Hindlimb muscle (tissue), 1 donor: ENCODE data around the gene RPL13. TPM values are rescaled to one million over a fixed set of nuclear protein-coding genes. Genes with fewer than 3 reads are reported as not detected.

ENCODE experiments used
- DNase-seq: peaks from one replicate; pipeline ENCODE4 v3.0.0-alpha.2; 2013
- polyA plus RNA-seq: library from polyadenylated mRNA; unstranded; fragments of 120-200 nt; gene quantifications from one replicate; pipeline ENCODE4 v1.2.1, GENCODE V29; 2013; ENCODE audit not compliant: insufficient read length

RPL13 gene
- polyA plus RNA-seq, 1 donor = 5,003 TPM

- no peak for DNase-seq
Observed at GRCh38 chr16:89599451-89599858, 39.0 kb downstream of the RPL13 start.

DNA sequence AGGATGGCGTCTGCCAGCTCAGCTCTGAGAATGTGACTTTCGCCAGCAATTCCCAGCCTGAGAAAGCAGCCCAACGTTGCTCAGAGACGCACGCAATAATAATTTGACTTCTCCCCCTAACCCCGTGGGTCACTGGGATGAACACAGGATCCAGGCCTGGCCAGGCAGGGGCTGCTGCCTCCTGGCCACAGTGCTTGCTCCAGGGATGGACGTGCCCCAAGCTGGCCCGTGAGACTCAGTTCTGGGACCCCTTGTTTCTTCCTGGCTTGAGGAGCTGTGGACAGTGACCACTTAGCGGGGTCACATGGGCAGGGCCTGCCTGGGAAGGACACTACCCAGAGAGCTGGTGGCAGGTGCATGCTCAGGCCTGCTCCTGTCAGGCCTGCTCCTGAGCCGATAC, 39.4 kb downstream of the RPL13 start:
- no peak for DNase-seq

GRCh38 chr16:89600427-89600826, 39.9 kb downstream of the RPL13 start:
- DNase-seq = no peak

DNA sequence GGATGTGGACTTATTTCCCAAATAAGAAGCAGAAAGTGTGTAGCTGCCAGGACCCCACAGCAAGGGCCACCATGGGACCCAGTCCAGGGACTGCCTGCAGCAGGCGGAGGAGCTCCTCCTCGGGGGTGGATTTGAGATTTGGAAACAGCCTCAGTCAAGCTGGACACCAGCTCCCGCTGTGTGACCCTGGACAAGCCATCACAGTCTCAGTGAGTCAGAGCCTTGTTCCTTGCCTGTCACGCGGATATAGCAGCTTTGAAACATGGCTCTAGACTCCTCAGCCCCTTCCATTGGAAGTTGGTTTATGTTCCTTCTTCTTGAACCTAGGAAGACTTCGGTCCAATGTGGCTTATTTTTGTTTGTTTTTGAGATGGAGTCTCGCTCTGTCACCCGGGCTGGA, 40.5 kb downstream of the RPL13 start:
- DNase-seq = no peak

DNA sequence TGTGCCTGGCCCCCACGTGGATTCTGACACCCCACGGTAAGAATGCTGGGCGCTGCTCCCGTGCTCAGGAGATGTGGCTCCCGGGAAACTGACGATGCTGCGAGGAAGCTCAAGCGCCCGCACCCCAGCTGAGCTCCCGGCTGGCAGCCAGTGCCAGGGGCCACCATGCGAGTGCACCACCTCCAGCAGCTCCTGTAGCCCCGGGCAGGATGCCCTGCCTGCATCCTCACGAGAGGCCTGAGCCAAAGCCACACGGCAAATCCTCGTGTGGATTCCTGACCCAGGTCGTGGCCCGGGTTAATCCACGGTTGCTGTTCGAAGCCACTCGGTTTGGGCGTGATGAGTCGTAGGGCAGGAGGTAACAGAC, 41.4 kb downstream of the RPL13 start:
- no peak for DNase-seq

DNA sequence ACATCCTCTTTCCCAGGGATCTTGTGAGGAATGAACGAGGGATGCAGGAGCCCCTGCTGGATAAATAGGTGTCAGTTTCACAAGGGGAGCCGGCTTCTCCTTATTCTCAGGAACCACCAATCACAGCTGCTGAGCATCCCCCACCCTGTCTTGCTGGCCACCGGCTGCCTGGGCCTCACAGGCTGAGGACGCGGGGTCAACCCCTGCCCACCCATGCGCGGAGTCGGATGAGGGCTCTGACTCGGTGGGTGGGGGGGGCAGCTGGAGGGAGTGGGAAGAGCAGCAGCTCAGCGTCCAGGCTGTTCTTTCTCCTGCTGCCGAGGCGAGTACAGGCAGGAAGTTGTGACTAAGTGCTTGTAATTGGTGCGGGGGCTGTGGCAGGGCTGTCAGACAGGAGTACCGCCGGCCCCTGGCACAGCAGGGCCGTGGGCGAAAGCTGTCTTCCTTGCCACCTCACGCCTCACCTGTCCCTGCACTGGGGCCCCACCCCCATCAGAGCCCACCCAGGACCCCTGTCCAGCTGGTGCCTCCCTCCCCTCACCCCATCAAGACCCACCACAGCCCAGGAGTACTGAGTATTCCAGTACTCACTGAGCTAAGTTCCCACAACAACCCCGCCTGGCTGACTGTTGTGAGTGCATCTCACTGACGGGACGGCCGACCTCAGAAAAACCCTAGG, 41.9 kb downstream of the RPL13 start:
- DNase-seq = no peak

DNA sequence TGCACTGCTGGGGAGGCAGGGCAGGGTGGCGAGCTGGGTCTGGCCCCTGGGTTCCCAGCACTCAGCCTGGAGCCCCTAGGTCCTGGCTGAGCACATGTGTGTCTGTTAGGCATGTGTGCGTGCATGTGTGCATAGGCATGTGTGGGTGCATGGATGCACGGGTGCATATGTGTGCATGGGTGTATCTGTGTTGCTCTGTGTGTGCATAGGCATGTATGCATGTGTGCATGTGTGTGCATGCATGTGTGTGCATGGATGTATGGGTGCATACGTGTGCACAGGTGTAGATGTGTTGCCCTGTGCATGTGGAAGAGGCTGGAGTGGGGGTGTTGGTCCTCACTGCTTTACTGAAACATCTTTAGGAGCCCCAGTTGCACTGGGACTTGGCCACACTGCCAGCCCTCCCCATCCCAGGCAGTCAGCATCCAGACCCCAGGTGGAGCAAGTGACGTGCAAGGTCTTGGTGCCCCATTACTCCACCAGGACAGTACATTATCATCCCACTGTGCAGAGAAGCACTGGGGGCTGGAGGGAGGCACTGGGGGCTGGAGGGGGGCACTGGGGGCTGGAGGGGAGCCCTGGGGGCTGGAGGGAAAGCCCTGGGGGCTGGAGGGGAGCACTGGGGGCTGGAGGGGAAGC, 42.6 kb downstream of the RPL13 start:
- no peak for DNase-seq

GRCh38 chr16:89604764-89605163, 44.3 kb downstream of the RPL13 start:
- DNase-seq = no peak

DNA sequence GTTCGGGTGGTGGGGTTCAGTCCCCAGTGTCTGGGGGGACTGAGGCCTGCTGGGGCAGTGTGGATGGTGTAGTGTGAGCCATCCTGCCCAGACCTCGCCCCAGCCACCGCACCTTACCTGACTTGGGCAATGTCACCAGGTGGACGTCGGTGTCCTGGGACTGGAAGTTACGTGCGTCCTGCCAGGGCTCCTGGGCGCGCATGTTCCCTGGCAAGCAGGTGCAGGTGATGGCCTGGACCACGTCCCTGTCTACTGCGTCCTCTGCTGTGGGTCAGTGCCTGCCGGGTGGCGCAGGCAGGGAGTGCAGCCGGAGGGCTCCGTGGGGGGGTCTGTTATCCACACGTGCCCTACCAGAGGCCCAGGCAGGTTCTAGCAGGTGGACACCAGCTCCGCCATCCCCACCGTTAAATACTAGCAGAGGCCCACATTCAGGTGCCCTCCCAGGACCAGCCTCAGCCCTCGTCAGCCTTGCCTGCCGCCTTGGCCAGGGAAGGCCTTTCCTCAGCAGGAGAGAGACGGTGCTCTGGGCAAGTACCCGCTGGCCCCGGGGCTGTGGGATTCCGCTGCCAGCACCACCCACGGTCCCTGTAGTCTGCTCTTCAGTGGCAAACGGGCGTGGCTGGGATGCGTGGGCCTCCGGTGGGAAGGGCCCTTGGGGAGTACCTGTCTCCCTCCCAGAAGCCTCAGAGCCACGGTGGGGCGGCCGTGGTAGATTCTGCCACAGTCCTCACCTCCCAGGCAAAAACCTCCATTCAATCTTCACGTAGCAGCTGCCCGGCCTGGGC, 44.9 kb downstream of the RPL13 start:
- DNase-seq = no peak

- DNase-seq = no peak
Observed at GRCh38 chr16:89606006-89606405, 45.5 kb downstream of the RPL13 start.

DNA sequence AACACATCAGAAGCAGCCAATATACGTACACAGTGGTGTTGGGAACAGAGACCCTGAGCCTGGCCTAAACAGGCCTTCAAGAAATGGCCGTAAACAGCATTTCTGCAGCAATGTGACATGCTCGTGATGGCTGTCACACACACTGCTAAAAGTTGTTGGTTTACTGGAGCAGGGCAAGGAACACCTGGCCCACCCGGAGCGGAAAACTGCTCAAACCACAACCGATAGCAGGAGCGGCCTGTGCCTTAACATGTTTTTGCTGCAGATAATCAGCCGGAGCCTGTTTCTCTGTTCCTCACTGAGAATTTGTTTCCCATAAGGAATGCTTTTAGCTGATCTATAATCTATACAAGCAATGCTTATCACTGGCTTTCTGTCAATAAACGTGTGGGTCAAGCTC, 47.0 kb downstream of the RPL13 start:
- no peak for DNase-seq

DNA sequence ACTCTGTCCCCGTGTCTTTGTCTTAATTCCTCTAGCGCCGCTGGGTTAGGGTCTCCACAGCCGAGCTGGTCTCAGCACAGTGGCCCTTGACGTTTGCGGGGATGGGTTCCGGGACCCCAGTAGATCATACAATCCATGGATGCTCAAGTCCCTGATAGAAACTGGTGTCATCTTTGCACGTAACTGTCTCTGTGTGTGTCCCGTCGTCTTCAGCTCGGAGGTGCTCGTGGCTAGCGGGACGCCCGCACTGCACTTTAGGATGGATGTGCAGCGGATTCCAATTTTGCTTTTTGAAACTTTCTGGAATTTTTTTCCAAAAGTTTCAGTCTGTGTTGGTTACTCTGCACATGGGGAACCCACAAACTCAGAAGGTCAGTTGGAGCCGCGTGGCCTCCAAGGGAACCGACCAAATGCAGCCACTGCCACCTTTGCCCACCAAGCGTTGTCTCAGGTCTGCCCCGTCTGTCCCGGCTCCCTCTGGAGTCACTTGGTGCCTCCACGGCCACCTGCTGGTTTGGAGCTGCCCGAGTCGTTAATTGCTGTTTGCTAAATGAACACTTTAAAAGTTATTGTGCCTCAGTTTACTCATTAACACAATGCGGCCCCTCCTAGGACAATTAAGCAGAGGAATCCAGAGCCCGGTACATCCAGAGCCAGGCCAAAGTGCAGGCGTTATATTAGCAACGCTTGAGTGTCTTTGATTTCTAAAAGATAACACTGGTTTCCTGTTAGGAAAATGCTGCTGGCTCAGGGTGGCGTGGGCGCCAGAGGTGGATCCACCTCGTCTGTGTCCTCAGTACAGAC, 47.7 kb downstream of the RPL13 start:
- no peak for DNase-seq

DNA sequence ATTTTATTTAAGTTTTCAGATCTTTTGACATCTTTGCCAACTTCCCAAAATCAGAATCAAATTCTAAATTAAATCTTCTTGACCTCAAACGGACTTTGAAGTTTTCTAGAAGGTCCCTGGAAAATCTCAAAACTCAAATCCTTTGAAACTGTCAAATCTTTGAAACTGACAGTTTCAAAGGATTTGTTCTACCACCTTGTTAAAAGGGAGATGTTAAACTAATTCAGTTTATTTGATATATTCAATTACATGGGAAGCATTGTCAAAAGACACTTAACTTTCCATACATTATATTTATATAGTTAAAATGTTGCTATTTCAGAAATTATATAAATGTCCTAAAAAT, 49.6 kb downstream of the RPL13 start:
- no peak for DNase-seq

DNA sequence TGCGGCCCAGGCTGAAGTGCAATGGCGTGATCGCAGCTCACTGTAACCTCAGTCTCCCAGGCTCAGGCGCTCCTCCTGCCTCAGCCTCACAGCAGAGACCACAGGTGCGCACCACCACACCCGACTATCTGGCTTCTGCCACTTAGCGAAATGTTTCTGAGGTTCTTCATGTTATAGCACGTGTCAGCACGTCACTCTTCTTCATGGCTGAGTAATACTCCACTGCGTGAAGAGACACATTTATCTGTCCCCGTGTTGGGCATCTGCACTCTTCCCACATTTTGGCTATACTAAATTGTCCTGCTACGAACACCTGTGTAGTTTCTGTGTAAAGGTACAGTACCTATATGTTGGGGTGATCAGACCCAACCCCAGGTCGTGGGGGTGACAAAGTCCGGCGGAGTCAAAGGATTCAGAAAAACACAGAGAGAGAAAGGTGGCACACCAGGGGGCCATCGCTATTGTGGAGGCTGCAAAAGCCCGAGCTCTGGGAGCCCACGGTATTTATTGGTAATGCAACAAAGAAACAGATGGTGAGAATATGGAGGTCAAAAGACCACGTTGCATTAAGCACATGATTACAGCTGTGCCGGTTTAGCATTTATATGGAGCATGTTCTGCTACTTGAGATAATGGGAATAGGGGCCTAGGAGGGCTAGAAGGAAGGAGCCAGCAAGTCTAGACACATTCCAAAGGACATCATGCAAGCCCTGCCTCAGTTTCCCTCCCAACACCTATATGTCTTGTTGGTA, 52.1 kb downstream of the RPL13 start:
- no peak for DNase-seq

DNA sequence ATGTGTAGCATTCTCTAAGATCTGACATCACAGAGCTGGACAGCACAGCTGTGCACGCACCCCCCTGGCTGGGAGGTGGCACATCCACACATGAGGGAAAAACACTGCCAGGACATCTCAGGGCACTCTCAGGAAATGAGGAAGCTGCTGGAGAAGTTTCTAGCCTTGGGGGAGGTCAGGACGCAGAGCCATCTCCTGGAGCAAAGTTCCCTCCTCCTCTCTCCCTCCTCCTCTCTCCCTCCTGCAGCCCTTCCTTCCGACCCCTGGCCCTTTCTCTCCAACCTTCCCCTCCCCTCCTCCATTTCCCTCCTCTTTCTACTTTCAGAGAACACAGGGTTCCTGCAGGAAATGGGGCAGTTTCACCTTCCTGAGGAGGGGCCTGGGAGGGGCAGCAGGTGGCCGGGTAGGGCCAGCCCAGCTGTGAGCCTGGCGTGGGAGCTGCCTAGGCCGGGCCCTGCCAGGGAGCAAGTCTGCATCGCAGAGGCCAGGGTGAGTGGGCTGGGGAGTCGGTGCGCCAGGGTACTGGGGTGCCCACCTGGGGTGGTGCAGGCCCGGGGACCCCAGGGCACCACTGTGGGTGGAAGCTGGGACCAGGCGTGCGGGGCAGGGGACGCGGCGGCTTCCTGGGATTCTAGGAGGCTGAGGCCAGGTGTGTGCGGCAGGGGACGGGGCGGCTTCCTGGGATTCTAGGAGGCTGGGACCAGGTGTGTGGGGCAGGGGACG, 52.9 kb downstream of the RPL13 start, which contains the start of gene DPEP1:
Gene DPEP1 (plus strand): TSS at position 412 of the 723 bp plus-strand sequence. CDS start 16,769 bp downstream, outside the sequence.
- no peak for DNase-seq

- DNase-seq = no peak
Observed at GRCh38 chr16:89613954-89614459, 53.5 kb downstream of the RPL13 start.

Other genes with a start within 250 kb of the RPL13 start
- gene ANKRD11, start 70.1 kb upstream of the RPL13 start, polyA plus RNA-seq = 72.7 TPM
- 71.4 TPM for gene SPG7, start 52.3 kb upstream of the RPL13 start, polyA plus RNA-seq
- not detected for gene CPNE7, start 15.1 kb downstream of the RPL13 start, polyA plus RNA-seq
- 0.39 TPM for gene DPEP1, start 53.0 kb downstream of the RPL13 start, polyA plus RNA-seq
- 51.3 TPM for gene CHMP1A, start 97.0 kb downstream of the RPL13 start, polyA plus RNA-seq
- 5.5 TPM for gene SPATA33, start 97.2 kb downstream of the RPL13 start, polyA plus RNA-seq
- 65.0 TPM for gene CDK10, start 126.0 kb downstream of the RPL13 start, polyA plus RNA-seq
- gene SPATA2L, start 141.0 kb downstream of the RPL13 start, polyA plus RNA-seq = 2.3 TPM
- gene VPS9D1, start 160.2 kb downstream of the RPL13 start, polyA plus RNA-seq = 14.2 TPM
- gene ZNF276, start 160.9 kb downstream of the RPL13 start, polyA plus RNA-seq = 25.5 TPM